Uterus (tissue), 4 donors: ENCODE results near the gene ARPC4. TPM values are rescaled to one million over a fixed set of nuclear protein-coding genes. Genes with fewer than 3 reads are reported as not detected.

ENCODE experiments used
- DNase-seq, 2 donors: peaks; one replicate each; pipeline ENCODE4 v3.0.0-alpha.2; 2019 to 2020
- H3K27ac ChIP-seq, 2 donors: fragments of 200-600 bp; sonication (generic); 1 replicate in 1 of 2; 2 replicates in 1 of 2; pipeline ENCODE4 v1.5.1; 2016 to 2018
- H3K27me3 ChIP-seq, 2 donors: fragments of 200-600 bp; sonication (generic); one replicate each; pipeline ENCODE4 v1.5.1; 2018 to 2019; ENCODE audit warnings: control low read depth in 1 of 2
- H3K36me3 ChIP-seq, 2 donors: fragments of 200-600 bp; sonication (generic); one replicate each; pipeline ENCODE4 v1.5.1; 2019; ENCODE audit warnings: control low read depth in 1 of 2
- H3K4me1 ChIP-seq, 2 donors: fragments of 200-600 bp; sonication (generic); one replicate each; pipeline ENCODE4 v1.5.1; 2018 to 2019; ENCODE audit warnings: control low read depth in 1 of 2
- H3K4me3 ChIP-seq, 2 donors: fragments of 200-600 bp; sonication (generic); 1 replicate in 1 of 2; 2 replicates in 1 of 2; pipeline ENCODE4 v1.5.1; 2018 to 2019; ENCODE audit warnings: mild to moderate bottlenecking in 1 of 2
- H3K9me3 ChIP-seq, 2 donors: fragments of 200-600 bp; sonication (generic); one replicate each; pipeline ENCODE4 v1.5.1; 2019; ENCODE audit warnings: control low read depth in 1 of 2
- POLR2A ChIP-seq, 2 donors: fragments of 450-650 bp; IDR thresholded peaks; one replicate each; pipeline ENCODE4 v1.6.1; 2016; ENCODE audit warnings: antibody characterized with exemption in 2 of 2, mild to moderate bottlenecking in 1 of 2, moderate library complexity in 1 of 2
- intact Hi-C: fragments of 100-400 bp; cut with DNase I; formaldehyde crosslinking; loops from one replicate; pipeline ENCODE4 v1.15.1; 2023; ENCODE audit warnings: low total_unique reads
- total RNA-seq, 4 donors: library from RNA; depleted of rRNA in 3 of 4; stranded (reverse); fragments of >200 nt in 3 of 4; gene quantifications; one replicate each; pipeline versions ENCODE4 v1.1.0 to v1.2.4, GENCODE V29; 2014 to 2023
- TF ChIP-seq, protein P1 (sequence below), 4 experiments: fragments of 200-600 bp in 2 of 4; fragments of 450-650 bp in 2 of 4; sonication (generic) in 2 of 4; IDR thresholded peaks; one replicate each; pipeline ENCODE4 v1.5.1; 2016 to 2019; ENCODE audit warnings: antibody characterized with exemption in 4 of 4, mild to moderate bottlenecking in 2 of 4, moderate library complexity in 1 of 4
- donor health status: DM: yes; HTN: yes; CAD: no.

ARPC4 gene
- total RNA-seq, 4 donors from 2014 or later: 44.7 to 176 (median 142) TPM

GRCh38 chr3:9779721-9780457 lies 13.0 kb upstream of the ARPC4 start:
- peaks cover 0 to 6% of the 10 kb centered on the region in 2 donors for H3K4me1 ChIP-seq
- H3K27me3 ChIP-seq: no peaks in the 10 kb centered on the region
- no peak for DNase-seq
- no peaks in the 10 kb centered on the region for H3K9me3 ChIP-seq
- no peaks in the 10 kb centered on the region for H3K36me3 ChIP-seq
- no peak overlapping the region for H3K27ac ChIP-seq
- no peak overlapping the region for H3K4me3 ChIP-seq
- TF ChIP-seq, protein P1, sequence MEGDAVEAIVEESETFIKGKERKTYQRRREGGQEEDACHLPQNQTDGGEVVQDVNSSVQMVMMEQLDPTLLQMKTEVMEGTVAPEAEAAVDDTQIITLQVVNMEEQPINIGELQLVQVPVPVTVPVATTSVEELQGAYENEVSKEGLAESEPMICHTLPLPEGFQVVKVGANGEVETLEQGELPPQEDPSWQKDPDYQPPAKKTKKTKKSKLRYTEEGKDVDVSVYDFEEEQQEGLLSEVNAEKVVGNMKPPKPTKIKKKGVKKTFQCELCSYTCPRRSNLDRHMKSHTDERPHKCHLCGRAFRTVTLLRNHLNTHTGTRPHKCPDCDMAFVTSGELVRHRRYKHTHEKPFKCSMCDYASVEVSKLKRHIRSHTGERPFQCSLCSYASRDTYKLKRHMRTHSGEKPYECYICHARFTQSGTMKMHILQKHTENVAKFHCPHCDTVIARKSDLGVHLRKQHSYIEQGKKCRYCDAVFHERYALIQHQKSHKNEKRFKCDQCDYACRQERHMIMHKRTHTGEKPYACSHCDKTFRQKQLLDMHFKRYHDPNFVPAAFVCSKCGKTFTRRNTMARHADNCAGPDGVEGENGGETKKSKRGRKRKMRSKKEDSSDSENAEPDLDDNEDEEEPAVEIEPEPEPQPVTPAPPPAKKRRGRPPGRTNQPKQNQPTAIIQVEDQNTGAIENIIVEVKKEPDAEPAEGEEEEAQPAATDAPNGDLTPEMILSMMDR (IDR thresholded peaks at IDR 0.05): no peak
- no peak for TF ChIP-seq POLR2A (IDR thresholded peaks at IDR 0.05)
- intact Hi-C loops: no loop called here

GRCh38 chr3:9780458-9780812 lies 12.4 kb upstream of the ARPC4 start:
- intact Hi-C loops: no loop called here
- H3K4me3 ChIP-seq: no peak overlapping the region
- no peaks in the 10 kb centered on the region for H3K9me3 ChIP-seq
- no peak for DNase-seq
- TF ChIP-seq, protein P1 (IDR thresholded peaks at IDR 0.05): no peak
- no peak for TF ChIP-seq POLR2A (IDR thresholded peaks at IDR 0.05)
- no peaks in the 10 kb centered on the region for H3K36me3 ChIP-seq
- peaks cover 0 to 6% of the 10 kb centered on the region in 2 donors for H3K4me1 ChIP-seq
- no peaks in the 10 kb centered on the region for H3K27me3 ChIP-seq
- no peak overlapping the region for H3K27ac ChIP-seq

- TF ChIP-seq, protein P1 (IDR thresholded peaks at IDR 0.05): no peak
- TF ChIP-seq POLR2A (IDR thresholded peaks at IDR 0.05): no peak
- intact Hi-C loops: no loop called here
- no peak overlapping the region for H3K4me3 ChIP-seq
- DNase-seq: no peak
- no peaks in the 10 kb centered on the region for H3K36me3 ChIP-seq
- H3K27me3 ChIP-seq: no peaks in the 10 kb centered on the region
- peaks cover 0 to 6% of the 10 kb centered on the region in 2 donors for H3K4me1 ChIP-seq
- H3K9me3 ChIP-seq: no peaks in the 10 kb centered on the region
- H3K27ac ChIP-seq: no peak overlapping the region
Measured at GRCh38 chr3:9780910-9781309, 12.0 kb upstream of the ARPC4 start.

GRCh38 chr3:9781551-9781950 lies 11.3 kb upstream of the ARPC4 start:
- no peak overlapping the region for H3K27ac ChIP-seq
- H3K4me1 ChIP-seq: peaks cover 0 to 6% of the 10 kb centered on the region in 2 donors
- no peaks in the 10 kb centered on the region for H3K36me3 ChIP-seq
- no peaks in the 10 kb centered on the region for H3K9me3 ChIP-seq
- H3K4me3 ChIP-seq: no peak overlapping the region
- H3K27me3 ChIP-seq: no peaks in the 10 kb centered on the region
- DNase-seq: no peak
- TF ChIP-seq, protein P1 (IDR thresholded peaks at IDR 0.05): no peak
- no peak for TF ChIP-seq POLR2A (IDR thresholded peaks at IDR 0.05)
- intact Hi-C loops: no loop called here

GRCh38 chr3:9781978-9782603 lies 10.8 kb upstream of the ARPC4 start:
- H3K27ac ChIP-seq: no peak overlapping the region
- H3K4me1 ChIP-seq: peaks cover 0 to 6% of the 10 kb centered on the region in 2 donors
- no peak overlapping the region for H3K4me3 ChIP-seq
- no peaks in the 10 kb centered on the region for H3K36me3 ChIP-seq
- no peaks in the 10 kb centered on the region for H3K27me3 ChIP-seq
- no peak for DNase-seq
- H3K9me3 ChIP-seq: no peaks in the 10 kb centered on the region
- TF ChIP-seq POLR2A (IDR thresholded peaks at IDR 0.05): no peak
- TF ChIP-seq, protein P1 (IDR thresholded peaks at IDR 0.05): no peak
- intact Hi-C loops: no loop called here
